DOHH2 (cell line): ENCODE results near the gene MAX.

Experiments used
- EZH2phosphoT487 ChIP-seq: fragments of 200-600 bp; sonication (generic); IDR thresholded peaks from 2 replicates; pipeline ENCODE4 v1.6.1; 2017; ENCODE audit warnings: borderline replicate concordance, mild to moderate bottlenecking, antibody characterized with exemption, low read length, moderate library complexity, mixed read lengths
- TF ChIP-seq, protein P1 (sequence below): fragments of 200-600 bp; sonication (generic); IDR thresholded peaks from one replicate; pipeline ENCODE4 v1.5.1; 2014; ENCODE audit warnings: antibody characterized with exemption, mild to moderate bottlenecking, low read depth, low read length; ENCODE audit not compliant: poor library complexity, severe bottlenecking

DNA sequence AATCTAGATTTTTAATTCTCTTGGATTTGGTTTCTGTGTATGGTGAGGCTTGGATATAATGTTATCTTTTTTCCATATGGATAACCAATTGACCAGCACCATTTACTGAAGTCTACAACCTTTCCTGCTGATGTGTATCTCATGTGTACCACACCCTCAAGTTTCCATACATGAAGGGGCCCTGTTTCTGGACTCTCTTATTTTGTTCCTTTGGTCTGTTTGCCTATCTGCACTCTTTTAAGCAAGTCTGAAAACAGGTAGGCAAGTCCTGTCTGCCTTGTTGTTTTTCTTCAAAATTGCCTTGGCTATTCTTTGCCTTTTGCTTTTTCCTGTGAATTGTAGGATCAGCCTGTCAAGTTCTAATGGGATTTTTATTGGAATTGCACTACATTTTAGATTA is 44.6 kb downstream of the MAX start:
- TF ChIP-seq, protein P1, sequence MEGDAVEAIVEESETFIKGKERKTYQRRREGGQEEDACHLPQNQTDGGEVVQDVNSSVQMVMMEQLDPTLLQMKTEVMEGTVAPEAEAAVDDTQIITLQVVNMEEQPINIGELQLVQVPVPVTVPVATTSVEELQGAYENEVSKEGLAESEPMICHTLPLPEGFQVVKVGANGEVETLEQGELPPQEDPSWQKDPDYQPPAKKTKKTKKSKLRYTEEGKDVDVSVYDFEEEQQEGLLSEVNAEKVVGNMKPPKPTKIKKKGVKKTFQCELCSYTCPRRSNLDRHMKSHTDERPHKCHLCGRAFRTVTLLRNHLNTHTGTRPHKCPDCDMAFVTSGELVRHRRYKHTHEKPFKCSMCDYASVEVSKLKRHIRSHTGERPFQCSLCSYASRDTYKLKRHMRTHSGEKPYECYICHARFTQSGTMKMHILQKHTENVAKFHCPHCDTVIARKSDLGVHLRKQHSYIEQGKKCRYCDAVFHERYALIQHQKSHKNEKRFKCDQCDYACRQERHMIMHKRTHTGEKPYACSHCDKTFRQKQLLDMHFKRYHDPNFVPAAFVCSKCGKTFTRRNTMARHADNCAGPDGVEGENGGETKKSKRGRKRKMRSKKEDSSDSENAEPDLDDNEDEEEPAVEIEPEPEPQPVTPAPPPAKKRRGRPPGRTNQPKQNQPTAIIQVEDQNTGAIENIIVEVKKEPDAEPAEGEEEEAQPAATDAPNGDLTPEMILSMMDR: no peak
- TF ChIP-seq EZH2phosphoT487: no peak
